GM21390 (cell line): ENCODE results near the gene GNAO1.

Source experiments
- ATAC-seq: cut with Tn5 transposase; IDR thresholded peaks from one replicate; pipeline ENCODE4 v1.9.1; 2021; ENCODE audit not compliant: unreplicated experiment

The GNAO1 gene

DNA sequence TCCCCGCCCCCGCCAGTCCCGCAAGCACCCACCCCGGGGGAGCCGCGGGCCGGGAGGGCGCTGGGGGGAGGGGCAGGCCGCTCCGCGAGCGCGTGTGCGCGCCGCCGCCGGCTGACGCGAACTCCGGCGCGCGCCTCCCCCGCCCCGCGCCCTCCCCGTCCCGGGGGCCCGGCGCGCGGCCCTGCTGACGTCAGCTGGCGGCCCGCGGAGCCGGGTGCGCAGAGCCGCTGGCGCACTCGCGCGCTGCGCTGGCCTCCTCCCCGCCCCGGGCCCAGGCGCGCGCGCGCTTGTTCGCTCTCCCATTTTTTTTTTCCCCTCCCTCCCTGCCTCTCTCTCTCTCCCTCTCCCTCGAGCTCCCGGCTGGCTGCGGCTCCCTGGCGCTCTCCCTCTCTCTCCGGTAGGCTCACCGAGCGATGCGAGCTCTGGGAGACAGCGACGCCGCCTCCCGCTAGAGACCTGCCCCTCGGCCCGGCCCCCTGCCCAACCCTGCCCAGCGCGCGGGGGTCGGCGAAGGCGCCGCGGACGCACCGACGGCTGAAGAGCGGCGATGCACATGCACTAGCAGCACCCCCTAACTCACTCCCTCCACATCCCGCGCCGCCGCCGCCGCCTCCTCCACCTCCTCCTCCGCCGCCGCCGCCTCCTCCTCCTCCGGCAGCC, at the start of gene GNAO1:
GNAO1 (plus strand) TSS at position 334 of the 660 bp plus-strand sequence. CDS start 747 bp downstream, outside the sequence.
- ATAC-seq = peak; percentile 48

DNA sequence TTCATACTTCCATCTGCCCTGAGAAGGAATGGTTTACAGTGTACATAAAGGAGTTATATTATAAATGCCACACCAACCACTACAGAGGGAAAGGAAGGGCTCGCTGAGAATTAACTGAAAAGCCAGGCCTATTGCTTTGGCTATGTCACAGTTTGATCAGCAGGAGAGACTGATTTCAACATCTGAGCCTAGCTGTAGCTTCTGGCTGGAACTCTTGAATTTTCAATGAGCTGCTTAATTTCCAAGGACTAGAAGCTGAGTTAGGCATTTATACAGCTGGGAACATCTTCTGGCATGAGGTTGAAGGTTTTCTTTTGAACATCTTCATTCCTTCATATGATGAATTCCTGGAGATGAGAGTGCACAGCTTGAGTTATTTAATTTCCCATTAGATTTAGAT, 47.6 kb upstream of the GNAO1 start:
- ATAC-seq = no peak

DNA sequence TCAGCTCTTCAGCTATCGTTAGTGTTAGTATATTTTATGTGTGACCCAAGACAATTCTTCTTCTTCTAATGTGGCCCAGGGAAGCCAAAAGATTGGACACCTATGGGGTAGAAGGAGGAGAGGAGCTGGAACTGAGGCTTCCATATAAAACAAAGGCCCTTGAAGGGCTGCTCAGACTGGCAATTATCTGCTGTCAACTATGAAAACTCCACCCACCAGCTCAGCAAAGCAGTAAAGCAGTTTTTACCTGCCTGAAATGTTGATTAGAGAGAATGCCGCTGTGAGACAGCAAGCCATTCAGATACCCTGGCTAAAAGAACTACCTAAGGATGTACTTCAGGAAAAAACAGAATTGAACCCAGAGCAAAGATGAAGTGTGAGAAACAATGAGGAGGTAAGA, 45.9 kb upstream of the GNAO1 start:
- no peak for ATAC-seq

DNA sequence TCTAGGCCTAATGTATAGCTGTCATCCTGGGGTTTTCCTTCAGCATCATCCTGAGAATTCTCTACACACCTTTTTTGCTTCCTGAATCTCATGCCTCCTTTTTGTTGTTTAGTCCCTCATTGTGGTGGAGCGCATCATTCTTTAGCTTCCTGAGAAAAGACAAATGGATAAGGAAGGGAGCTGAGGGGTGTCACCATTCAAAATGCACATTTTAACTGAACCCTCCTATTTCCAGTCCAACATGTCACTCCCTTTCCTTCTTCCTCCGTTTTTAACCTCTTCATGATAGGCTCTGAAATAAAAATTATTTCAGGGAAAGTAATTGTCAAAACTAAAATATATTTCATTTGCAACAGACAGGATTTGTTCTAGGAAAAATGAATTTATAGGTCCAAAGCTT, 39.7 kb upstream of the GNAO1 start:
- no peak for ATAC-seq

DNA sequence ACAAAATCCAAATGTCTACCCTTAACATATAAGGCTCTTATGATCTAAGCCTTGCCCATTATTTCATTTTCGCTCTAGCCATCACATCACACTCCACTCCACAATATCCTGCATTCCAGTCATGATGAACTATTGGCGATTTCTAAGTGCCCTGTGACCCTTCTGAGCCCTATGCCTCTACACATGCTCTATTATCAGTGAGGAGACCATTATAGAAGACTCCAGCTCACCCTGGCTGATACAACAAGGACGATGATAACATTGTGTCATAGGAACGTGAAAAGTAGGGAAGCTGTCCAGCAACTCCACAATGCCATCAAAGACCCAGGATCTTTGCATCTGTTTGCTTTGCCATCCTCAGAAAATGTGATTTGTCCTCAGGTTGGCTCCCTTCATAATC, 29.6 kb upstream of the GNAO1 start:
- no peak for ATAC-seq

DNA sequence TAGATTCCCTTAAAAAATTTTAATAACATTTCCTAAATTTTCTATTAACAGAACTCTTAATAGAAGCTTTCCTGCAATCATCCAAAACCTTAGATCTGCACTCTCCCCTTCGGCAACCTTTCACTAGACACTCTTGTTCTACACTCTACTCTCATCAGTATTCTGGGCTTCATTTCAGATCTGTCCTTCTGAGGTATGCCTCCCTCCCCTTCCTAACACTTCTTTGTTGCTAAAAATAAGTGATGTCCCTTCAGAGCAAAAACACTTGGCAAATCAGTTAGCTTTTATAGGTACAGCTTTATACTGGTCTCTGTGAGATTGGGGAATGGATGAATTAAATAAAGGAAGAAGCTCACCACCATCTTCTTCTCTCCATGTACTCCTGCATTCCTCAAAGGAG, 28.2 kb upstream of the GNAO1 start:
- ATAC-seq = no peak

DNA sequence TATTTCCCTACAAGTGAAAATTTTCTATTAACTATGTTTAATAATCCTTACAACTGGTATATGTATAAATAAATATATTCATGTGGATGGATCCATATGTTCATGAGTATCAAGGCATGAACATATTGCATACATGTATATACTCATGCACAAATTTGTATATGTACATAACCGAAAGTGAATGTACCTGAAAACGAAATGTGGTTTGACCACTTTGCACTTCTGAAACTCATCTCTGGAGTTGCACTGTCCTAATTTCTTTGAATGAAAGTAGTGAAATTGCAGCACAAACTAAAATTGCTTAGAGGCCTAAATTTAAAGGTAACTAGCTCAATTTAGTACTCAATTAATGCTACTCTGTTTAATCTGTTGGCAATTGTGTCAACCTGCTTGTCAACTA, 27.4 kb upstream of the GNAO1 start:
- peak; percentile 80 for ATAC-seq

DNA sequence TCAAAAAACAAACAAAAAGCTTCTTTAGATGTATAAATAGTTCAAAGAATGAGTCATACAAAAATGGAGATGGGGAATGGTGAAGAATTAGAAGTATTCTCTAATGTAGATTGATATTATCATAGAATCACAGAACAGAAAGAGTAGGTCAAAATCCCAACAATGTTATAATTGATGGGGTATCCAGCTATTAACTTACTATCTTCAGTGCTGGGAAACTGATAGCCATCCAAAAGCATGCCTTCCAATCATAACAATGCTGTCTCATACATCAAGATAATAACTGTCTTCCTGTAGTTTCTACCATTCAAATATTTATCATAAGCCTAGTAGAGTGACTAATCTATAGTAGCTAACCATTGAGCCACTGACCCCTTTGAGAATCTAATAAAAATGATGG, 26.7 kb upstream of the GNAO1 start:
- ATAC-seq = no peak

DNA sequence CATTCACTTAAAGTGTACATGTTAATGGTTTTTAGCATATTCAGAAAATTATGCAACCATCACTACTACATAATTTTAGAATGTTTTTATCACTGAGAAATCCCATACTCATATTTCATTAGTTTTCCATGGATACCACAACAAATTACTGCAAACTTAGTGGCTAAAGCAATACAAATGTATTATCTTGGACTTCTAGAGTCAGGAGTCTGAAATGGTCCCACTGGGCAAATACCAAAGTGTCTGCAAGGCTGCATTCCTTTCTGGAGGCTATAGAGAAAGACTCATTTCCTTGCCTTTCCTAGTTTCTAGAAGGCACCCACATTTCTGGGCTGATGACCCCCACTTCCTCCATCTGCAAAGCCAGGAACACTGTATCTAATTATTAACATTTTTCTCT, 16.9 kb upstream of the GNAO1 start:
- ATAC-seq = no peak

DNA sequence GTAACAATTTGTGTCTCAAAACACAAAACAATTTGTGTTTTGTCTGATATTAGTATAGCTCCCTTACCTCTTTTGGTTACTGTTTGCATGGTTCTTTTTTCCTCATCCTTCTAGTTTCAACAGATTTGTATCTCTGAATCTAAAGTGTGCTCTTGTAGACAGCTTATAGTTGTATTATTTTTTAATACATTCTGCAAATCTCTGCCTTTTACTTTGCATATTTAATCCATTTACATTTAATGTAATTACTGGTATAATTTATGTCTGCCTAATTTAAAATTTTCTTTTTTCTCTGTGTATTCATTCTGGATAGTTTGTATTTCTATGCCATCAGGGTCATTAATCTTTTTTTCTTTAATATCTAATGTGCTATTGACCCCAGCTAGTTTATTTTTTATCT, 9.9 kb upstream of the GNAO1 start:
- no peak for ATAC-seq

DNA sequence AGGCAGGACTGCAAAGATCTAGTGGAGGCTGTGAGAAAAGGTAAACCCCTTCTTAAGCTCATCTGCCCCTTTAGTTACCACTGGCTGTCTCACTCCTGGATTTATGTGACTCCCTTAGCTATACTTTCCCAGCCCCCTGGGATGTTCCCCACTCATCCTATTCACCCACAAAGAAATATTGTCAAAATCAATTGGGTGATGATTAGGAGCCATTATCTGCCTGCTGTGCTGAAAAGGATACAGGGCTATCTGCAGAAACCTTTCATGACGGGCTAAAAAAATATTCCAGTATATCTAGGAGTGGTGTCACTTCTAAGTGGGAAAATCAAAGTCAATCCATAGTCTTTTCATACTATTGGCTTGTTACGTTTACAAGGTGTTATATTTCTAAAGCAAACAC, 8.0 kb upstream of the GNAO1 start:
- ATAC-seq = no peak

DNA sequence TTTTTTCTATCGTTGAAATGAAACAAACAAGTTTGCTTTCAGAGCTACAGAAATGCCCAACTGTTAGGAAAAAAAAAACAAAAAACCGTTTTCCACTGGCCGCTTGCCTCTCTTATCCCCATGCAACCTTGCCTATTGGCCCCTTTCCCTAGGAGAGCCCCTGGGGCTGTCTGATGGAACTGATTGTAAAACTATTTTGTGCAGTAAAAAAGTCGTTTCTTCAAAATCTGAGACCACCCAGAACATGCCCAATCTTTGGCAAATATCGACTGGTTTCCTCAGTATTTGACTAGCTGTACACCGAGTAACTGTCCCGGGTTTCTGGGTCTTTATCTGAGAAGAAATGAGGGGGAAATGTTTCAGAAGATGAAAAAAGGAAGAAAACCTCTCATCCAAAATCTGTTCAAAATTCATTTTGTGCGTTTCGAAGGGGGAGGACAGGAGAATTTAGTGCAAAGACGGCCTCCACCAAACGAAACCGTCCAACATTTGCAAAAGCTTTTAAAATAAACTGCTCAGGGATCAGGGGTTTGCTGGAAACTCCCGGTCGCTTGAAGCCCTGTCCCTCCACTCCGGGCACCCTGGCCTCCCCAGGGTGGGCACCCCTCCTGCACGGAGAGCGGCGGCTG, 1.1 kb upstream of the GNAO1 start:
- no peak for ATAC-seq

DNA sequence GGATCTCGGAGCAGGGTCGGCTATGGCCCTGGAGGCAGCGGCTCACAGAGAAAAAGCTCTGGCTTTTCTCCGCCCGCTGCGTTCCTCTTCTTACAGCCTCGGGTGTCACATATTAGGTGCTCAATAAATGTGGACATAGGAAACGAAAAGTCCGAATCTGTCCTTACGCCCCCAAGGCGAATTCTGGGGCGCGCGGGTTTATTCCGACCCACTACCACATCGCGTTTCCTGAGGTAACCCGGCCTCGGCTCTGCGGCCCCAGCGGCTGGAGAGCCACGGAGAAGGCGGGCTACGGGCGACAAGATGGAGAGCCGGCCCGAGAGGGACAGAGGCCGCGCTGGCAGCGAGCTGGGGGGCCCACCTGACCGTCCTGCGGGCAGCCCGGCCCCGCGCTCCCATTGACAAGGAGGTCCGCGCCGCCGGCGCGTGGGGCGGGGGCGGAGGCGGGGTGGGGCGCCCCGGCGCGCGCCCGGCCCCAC, 573 bp upstream of the GNAO1 start:
- ATAC-seq = peak; percentile 18

DNA sequence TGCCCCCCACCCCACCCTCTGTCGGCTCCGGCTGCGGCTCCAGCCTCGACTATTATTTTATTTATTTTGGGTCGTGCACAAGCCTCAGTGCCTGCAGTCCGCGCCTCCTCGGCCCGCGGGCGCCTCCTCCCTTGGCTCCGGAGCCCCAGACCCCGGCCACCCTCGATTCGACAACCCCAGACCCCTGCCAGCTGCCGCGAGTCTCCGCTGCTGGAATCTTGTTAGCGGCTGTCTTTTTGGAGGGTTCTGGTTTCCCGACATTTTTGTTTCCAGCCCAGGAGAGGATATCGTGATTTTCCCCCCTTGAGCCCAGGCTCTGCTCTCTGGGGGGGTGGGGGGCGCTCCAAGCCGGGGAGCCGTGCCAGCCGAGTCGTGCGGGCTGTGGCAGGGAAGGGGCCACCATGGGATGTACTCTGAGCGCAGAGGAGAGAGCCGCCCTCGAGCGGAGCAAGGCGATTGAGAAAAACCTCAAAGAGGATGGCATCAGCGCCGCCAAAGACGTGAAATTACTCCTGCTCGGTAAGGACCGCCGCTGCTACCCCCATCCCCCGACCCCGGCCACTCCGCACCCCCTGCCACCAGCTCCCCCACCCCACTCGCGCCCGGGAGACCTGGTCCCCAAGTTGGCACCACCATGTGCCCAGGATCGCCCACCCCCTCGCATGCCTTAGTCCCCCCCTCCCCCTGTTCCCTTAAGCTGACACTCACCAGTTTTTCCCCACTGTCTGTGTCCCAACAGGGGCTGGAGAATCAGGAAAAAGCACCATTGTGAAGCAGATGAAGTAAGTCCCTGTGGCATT, 746 bp downstream of the GNAO1 start:
- ATAC-seq = no peak

DNA sequence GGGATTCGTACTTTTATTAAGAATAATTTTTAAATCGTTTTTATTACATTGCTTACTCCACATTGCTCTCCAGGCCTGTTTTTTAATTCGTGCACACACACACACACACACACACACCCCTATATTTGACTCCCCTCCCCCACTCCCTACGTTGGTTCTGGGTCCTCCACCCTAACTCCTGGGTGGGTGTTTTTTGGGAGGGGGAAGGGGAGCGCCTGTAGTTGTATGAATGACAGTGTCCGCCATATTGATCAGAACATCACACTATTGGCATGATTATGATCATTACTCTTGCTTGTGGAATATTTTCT, 1.3 kb downstream of the GNAO1 start:
- no peak for ATAC-seq

DNA sequence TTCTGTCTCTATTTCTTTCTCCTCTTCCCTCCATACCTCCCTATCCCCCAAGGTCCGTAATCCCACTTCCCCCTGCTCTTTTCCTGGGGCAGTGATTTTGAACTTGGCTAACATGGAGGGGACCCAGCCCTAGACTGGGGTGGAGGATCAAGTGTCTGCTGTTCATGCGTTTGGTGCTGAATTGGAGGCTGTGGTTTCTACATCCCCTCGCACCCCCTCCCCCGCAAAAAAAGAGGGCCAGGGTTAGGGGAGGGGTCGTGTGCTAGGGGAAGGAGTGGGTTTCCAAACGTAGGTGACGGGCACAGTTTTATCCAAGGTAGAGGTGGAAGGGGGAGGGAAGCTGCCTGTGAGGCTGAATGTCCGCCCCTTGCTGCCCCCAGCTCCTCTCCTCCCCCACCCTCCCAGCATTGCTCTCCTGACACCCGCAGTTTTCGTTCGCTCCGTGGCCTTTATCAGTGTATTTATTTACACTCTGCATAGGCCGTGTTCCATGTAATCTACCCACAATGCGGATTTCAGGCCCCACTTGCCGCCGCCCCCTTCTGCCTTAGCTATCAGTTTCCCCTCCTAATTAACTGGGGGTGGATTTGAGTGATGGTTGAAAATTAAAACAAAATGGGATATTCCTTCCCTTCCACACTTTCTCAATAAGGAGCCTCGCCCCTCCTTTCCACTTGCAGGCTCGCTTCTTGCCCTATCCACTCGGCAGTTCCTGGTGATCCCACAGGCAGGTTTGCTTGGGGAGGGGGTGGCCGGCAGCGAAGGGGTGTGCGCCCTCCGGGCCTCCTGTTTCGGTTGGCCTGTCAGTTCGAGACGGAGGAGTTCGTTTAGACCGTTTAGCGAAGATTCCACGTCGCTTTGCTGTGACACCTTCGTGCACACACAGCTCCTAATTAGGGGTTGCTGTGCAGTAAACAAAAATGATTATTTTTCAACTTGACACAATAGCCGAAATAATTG, 2.0 kb downstream of the GNAO1 start:
- ATAC-seq = no peak

DNA sequence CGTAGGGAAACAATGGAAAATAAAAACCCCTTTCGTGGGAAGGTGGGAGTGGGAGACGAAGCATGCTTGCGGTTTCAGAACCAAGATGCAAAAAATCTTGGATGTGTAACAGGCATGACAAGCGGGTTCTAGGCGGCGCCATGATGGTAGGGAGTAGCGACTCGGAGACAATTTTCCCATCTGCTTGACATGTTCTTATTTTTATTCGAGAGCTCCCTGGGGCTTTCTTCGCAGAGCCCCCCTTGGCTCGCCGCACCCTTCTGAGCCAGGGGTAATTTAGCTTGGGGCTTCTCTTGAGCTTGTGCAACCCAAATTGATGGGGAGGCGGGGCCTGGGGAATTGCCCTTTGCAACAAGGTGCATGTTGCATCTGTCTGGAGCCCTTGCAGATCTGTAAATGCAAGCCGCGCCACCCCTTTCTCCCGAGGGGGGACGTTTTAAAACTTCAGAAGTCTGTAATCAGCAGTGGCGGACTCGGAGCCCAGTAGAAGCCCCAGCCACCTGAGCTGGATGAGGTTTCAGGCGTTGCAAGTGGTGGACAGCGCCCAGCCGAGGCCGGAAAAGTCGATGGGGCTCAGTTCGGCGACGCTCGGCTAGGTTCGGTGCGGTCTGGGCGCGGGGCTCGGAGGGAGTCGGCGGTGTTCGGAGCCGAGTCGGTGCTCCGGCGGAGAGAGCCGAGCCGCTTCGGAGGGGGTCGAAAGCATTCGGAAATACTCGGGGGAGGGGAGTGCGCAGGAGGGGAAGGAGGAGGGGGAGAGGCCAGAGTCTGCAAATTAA, 2.9 kb downstream of the GNAO1 start:
- no peak for ATAC-seq

DNA sequence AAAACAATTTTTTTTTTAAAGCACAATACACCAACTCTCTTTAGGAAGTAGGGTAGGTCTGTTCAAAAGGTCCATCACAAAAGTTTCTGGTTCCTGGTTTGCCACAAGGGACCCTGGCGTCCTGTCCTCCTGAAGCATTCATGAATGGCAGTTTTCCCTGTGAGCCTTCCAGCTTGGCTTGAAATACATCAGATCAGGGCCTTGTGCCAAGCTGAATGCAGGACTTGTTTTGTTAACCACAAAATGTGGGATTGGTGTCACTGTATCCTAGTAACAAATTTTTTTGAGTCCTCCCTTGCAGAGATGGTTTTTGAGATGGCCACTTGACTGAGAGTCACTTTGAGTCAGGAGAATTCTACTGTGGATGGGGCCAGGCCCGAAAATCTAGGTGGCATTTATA, 3.9 kb downstream of the GNAO1 start:
- no peak for ATAC-seq

DNA sequence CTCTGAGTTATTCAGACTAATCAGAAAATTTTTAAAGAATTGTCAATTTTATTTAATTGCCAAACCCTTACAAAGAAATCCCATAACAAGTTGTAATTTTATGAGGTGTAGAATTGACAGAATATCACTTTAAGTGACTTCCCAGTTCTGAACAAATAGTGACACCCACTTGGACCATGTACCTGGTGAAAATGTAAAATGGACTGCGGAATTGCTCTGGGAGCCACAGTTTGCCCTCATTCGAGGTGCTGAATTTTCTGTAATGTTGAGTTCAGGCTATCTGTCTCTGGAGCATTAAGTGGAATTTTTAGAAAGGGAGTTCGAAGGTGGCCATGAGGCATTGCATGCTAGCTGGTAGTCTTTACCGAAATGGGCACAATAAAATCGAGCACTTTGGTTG, 5.1 kb downstream of the GNAO1 start:
- no peak for ATAC-seq

DNA sequence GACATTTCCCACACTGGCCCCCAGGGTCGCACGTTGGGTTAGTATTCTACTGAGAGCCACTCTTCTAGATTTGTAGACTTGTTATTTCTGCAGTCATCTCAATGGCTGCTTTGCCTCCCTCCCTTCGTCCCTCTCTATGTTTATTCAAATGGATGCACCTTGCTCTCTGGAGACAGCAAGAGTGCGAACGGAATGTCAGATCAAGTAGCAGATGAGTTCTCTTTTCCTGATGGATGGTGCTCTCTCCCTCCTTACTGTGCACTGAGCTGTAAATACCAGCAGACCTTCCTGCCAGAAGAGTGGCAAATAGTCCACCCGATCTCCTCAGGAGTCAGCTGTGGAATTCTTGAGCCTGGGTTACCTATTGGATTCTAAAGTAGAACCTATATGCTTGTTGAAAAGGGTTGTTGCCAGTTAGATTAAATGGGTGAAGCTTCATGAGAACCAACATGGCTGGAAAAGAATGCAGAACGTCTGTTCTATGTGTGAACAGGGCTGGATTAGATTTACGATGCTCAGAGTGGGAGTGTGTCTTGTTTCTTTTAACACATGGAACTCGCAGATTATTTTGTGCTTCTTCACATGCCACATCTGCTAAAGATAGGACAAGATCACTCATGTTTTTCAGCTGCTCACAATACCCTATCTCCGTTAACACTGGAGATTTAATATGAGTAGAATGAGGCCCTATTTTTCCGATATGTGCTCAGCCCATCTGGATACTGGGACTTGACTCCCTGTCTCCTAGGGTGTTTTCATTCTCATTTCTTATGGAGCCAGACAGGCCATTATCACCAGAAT, 6.1 kb downstream of the GNAO1 start:
- no peak for ATAC-seq
